Omental fat pad (tissue), 4 donors: Measurements from ENCODE around the gene TMEM271. TPM values are rescaled to one million over a fixed set of nuclear protein-coding genes. Genes with fewer than 3 reads are reported as not detected.
"Not testable (repeated sequence)": the region's sequence is repeated elsewhere in the genome, so short reads cannot be mapped to it uniquely, and the experiment has no call there.

ENCODE experiments used
- ATAC-seq: fragments of 150-250 bp; one replicate; pipeline ENCODE4 v1.9.1; 2016; ENCODE audit warnings: mild to moderate bottlenecking, moderate library complexity; ENCODE audit not compliant: low FRiP score
- DNase-seq: peaks from one replicate; pipeline ENCODE4 v3.0.0-alpha.2; 2019; ENCODE audit warnings: low spot score
- total RNA-seq, 4 donors: library from RNA; depleted of rRNA; stranded (reverse); fragments of >200 nt; gene quantifications; one replicate each; pipeline ENCODE4 v1.1.0, GENCODE V29; 2016
- TF ChIP-seq, protein P1 (sequence below), 3 donors: fragments of 450-650 bp; IDR thresholded peaks; one replicate each; pipeline ENCODE4 v1.5.1; 2016 to 2017; ENCODE audit warnings: antibody characterized with exemption in 3 of 3, mild to moderate bottlenecking in 3 of 3, moderate library complexity in 2 of 3

Gene TMEM271
- total RNA-seq, 4 donors from 2014 or later = not detected

DNA sequence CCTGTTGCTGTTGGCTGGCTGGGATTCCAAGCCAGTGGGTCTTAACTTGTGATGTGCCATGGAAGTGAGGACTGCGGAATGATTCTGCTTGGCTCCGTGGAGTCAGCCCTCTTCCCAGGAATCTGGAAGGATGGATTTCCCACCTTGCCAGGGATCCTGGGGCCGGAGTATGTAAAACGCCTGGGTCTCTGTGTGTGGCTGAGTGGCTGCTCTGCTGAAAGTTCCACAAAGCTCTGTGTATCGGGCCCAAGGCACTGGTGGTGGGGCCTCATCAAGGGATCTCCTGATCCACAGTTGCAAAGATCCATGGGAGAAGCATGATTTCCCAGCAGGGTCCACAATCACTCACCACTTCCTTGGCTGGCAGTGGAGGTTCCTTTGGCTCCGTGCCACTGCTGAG is 24.1 kb upstream of the TMEM271 start:
- DNase-seq = no peak
- TF ChIP-seq, protein P1, sequence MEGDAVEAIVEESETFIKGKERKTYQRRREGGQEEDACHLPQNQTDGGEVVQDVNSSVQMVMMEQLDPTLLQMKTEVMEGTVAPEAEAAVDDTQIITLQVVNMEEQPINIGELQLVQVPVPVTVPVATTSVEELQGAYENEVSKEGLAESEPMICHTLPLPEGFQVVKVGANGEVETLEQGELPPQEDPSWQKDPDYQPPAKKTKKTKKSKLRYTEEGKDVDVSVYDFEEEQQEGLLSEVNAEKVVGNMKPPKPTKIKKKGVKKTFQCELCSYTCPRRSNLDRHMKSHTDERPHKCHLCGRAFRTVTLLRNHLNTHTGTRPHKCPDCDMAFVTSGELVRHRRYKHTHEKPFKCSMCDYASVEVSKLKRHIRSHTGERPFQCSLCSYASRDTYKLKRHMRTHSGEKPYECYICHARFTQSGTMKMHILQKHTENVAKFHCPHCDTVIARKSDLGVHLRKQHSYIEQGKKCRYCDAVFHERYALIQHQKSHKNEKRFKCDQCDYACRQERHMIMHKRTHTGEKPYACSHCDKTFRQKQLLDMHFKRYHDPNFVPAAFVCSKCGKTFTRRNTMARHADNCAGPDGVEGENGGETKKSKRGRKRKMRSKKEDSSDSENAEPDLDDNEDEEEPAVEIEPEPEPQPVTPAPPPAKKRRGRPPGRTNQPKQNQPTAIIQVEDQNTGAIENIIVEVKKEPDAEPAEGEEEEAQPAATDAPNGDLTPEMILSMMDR (IDR thresholded peaks at IDR 0.05) = no peak
- ATAC-seq = no peak

DNA sequence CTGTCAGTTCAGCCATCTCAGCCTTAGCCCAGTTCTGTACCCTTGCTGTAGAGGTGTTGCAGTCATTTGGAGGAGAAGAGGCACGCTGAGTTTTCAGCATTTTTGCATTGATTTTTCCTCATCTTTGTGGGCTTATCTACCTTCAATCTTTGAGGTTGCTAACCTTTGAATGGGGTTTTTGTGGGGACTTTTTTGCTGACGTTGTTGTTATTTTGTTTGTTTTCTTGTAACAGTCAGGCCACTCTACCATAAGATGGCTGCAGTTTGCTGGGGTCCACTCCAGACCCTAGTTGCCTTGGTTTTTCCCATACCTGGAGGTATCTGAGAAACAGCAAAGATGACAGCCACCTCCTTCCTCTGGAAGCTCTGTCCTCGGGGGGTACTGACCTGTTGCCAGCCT is 22.8 kb upstream of the TMEM271 start:
- ATAC-seq = no peak
- no peak for DNase-seq
- TF ChIP-seq, protein P1 (IDR thresholded peaks at IDR 0.05) = no peak

DNA sequence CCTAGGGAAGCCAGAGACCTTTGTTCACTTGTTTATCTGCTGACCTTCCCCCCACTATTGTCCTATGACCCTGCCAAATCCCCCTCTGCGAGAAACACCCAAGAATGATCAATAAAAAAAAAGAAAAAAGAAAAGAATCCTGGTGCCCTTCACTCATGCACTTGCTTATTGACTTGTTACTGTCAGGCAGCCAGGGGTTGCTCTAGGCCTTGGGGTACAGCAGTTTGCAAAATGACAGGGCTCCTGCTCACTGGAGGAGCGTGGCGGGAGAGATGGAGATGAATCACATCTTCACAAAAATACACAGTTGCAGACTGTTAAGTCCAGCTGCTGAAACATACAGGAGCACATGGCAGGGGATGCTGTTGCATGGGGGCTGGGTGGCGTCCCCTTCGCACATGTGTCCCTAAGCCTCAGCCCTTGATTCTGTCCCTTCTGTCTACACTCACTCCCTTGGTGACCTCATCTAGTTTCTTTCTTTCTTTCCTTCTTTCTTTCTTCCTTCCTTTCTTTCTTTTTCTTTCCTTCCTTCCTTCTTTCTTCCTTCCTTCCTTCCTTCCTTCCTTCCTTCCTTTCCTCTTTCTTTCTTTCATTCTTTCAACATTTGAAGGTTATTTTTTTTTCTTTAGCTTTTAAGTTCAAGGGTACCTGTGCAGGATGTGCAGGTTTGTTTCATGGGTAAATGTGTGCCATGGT is 16.9 kb upstream of the TMEM271 start:
- ATAC-seq (no peak), DNase-seq (no peak)
- TF ChIP-seq, protein P1 (IDR thresholded peaks at IDR 0.05) = no peak

DNA sequence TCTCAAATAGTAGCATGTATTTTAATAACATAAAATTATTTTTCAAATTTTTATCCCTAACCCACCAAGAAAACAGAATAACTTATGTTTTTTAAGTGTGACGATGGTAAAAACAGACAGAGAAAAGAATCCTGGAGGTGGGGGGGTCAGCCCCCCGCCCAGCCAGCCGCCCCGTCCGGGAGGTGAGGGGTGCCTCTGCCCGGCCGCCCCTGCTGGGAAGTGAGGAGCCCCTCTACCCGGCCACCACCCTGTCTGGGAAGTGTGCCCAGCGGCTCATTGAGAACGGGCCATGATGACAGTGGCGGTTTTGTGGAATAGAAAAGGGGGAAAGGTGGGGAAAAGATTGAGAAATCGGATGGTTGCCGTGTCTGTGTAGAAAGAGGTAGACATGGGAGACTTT is 16.1 kb upstream of the TMEM271 start:
- not testable (repeated sequence) for ATAC-seq, DNase-seq

DNA sequence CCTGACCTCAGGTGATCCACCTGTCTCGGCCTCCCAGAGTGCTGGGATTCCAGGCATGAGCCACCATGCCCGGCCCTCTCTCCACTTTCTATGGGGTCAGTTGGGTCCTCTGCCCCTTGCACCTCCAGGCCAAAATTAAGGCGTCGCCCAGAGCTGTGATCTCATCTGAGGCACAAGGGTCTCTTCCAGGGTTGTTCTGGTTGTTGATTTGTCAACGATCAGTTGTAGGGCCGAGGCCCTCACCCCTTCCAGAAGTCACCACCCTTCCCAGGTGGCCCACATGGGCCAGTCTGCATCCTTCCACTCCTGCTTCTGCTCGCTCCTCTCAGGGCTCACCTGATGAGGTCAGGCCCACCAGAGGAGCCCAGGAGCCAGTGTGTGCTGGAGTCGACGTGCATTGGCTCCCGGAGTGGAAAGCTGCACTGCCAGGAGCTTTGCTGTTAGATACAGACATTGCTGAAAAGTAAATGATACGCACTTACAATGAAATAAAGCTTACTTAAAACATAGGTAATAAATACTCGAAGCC is 14.3 kb upstream of the TMEM271 start:
- TF ChIP-seq, protein P1 (IDR thresholded peaks at IDR 0.05) = no peak
- DNase-seq (no peak), ATAC-seq (no peak)

DNA sequence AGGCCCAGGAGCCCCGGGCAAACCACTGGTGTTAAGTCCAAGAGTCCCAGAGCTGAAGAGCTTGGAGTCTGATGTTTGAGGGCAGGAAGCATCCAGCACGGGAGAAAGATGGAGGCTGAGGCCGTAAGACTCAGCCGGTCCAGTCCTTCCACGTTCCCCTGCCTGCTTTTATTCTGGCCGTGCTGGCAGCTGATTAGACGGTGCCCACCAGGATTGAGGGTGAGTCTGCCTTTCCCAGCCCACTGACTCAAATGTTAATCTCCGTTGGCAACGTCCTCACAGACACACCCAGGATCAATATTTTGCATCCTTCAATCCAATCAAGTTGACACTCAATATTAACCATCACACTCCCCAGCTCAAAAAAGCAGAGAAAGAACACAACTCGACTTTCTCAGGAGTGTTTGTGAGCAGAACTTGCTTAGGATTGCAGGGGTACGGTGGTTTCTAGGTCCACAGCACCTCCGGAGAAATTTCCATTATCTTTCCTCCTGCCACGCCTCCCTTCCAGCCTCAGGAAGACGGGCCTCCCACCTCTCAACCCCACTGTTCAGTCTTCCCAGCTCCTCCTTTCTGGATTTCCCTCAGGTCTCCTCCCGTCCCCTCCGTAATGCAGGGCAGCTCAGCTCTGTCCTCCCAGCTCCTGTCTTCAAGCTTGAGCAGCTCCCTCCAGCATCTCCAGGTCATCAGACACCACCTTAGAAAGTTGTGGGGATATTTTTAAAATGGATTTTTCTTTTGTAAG is 13.3 kb upstream of the TMEM271 start:
- TF ChIP-seq, protein P1 (IDR thresholded peaks at IDR 0.05) = no peak
- ATAC-seq (no peak), DNase-seq (no peak)

DNA sequence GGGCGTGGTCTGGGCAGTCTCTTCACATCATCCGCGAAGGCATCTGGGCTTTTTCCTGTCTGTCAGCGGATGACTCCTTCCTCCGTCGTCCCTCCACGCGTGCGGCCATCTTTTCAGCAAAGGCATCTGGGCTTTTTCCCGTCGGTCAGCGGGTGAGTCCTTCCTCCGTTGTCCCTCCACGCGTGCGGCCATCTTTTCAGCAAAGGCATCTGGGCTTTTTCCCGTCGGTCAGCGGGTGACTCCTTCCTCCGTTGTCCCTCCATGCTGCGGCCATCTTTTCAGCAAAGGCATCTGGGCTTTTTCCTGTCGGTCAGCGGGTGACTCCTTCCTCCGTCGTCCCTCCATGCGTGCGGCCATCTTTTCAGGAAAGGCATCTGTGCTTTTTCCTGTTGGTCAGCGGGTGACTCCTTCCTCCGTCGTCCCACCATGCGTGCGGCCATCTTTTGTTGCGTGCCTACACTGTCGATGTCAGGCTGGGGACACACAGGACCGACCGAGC is 12.3 kb upstream of the TMEM271 start:
- DNase-seq (no peak), ATAC-seq (no peak)
- TF ChIP-seq, protein P1 (IDR thresholded peaks at IDR 0.05) = no peak
